Pancreas (tissue), 10 donors: Measurements from ENCODE around the gene KRT222. TPM values are rescaled to one million over a fixed set of nuclear protein-coding genes. Genes with fewer than 3 reads are reported as not detected.

Experiments
- ATAC-seq, 4 donors: fragments of 200-7000 bp; cut with Tn5 transposase; one replicate each; pipeline versions ENCODE4 v1.8.0 to v1.9.1; 2020; ENCODE audit warnings: mild to moderate bottlenecking in 4 of 4, moderate library complexity in 4 of 4
- DNase-seq, 6 donors: peaks; one replicate each; pipeline ENCODE4 v3.0.0-alpha.2; 2020
- FAIRE-seq: peaks from 2 replicates; lab custom pipeline; 2012; peaks lifted over from hg19 to GRCh38; lab: Jason Lieb, UNC
- H3K27ac ChIP-seq, 4 donors: fragments of 200-600 bp; sonication (generic); 1 replicate in 3 of 4; 2 replicates in 1 of 4; pipeline versions ENCODE4 v1.5.0 to v1.8.0; 2020
- H3K27me3 ChIP-seq, 4 donors: fragments of 200-600 bp; one replicate each; pipeline ENCODE4 v1.8.0; 2021
- H3K36me3 ChIP-seq, 3 donors: fragments of 200-600 bp; sonication (generic) in 1 of 3; one replicate each; pipeline versions ENCODE4 v1.5.0 to v1.8.0; 2020 to 2021
- H3K4me1 ChIP-seq, 3 donors: fragments of 200-600 bp; one replicate each; pipeline ENCODE4 v1.8.0; 2021
- H3K4me3 ChIP-seq, 4 donors: fragments of 200-600 bp; sonication (generic) in 2 of 4; one replicate each; pipeline versions ENCODE4 v1.5.0 to v1.8.0; 2020 to 2021
- H3K9me3 ChIP-seq, 4 donors: fragments of 200-600 bp; one replicate each; pipeline ENCODE4 v1.8.0; 2021
- WGBS, 2 donors: extraction: QIAGEN DNeasy Blood & Tissue Kit; methylation state at CpG; one replicate each; pipeline ENCODE4 v1.1.7; 2013; 5-methylcytosine and 5-hydroxymethylcytosine counted together
- intact Hi-C, 3 donors: fragments of 100-400 bp; cut with DNase I; formaldehyde crosslinking; loops; one replicate each; pipeline versions ENCODE4 v1.11.1 to v1.14.2; 2022
- polyA plus RNA-seq, 2 donors: library from polyadenylated mRNA; stranded (reverse); fragments of 200-250 nt; gene quantifications; one replicate each; pipeline ENCODE4 v1.2.3, GENCODE V29; 2013
- total RNA-seq, 6 donors: library from RNA; stranded (reverse); fragmentation: NEBNext Ultra II Directional in 4 of 6; extraction: Animal tissue kit (Norgen Biotek cat#: 25700) in 4 of 6; gene quantifications; one replicate each; pipeline versions ENCODE4 v1.2.1 to v1.2.4, GENCODE V29; 2021 to 2023
- TF ChIP-seq, protein P1 (sequence below), 4 donors: fragments of 200-600 bp; sonication (generic) in 3 of 4; IDR thresholded peaks; one replicate each; pipeline versions ENCODE4 v1.5.0 to v1.8.0; 2021; ENCODE audit warnings: antibody characterized with exemption in 4 of 4
- donor health status: healthy with polysubstance abuse.
- donor health status: DM: no; HTN: no; CAD: no; lungs with moderate emphysema.
- donor health status: DM: no; HTN: no; CAD: no.
- donor health status: control.
- donor health status: control.
- donor health status: Bipolar disorder and iron deficiency.
- donor health status: DM: yes; HTN: yes; CAD: no.
- donor health status: DM: no; HTN: no; CAD: no.
- donor health status: DM: no; HTN: no; CAD: no.
- donor health status: DM: yes; HTN: yes; CAD: no.

The KRT222 gene
- total and polyA plus RNA-seq, 8 donors, result 0.28 to 4.9 (median 1.4) TPM

DNA sequence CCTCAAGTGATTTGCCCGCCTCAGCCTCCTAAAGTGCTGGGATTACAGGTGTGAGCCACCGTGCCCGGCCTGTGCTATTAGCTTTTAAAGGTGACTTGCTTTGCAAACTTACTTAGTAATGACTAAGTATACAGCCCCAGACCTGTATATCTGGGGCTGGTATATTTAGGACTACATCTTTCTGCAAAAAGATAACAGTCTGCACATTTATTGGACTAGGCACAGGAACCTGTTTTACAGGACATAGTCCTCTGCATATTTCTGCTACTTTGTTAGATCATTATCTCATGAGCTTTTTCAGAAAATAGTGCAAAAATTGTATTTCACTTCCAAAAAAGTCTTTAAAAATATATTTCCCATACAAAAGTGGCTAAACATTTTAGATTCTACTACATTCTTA lies 37.3 kb upstream of the KRT222 start:
- intact Hi-C loops, result no loop called here
- Histone ChIP-seq H3K4me3 (no peak overlapping the region), H3K27me3 (peaks cover 0 to 7% (median 0%) of the 10 kb centered on the region in 4 donors), H3K4me1 (peaks cover 0 to 3% (median 0%) of the 10 kb centered on the region in 3 donors), H3K27ac (no peak overlapping the region), H3K9me3 (no peaks in the 10 kb centered on the region), H3K36me3 (no peaks in the 10 kb centered on the region)
- TF ChIP-seq, protein P1, sequence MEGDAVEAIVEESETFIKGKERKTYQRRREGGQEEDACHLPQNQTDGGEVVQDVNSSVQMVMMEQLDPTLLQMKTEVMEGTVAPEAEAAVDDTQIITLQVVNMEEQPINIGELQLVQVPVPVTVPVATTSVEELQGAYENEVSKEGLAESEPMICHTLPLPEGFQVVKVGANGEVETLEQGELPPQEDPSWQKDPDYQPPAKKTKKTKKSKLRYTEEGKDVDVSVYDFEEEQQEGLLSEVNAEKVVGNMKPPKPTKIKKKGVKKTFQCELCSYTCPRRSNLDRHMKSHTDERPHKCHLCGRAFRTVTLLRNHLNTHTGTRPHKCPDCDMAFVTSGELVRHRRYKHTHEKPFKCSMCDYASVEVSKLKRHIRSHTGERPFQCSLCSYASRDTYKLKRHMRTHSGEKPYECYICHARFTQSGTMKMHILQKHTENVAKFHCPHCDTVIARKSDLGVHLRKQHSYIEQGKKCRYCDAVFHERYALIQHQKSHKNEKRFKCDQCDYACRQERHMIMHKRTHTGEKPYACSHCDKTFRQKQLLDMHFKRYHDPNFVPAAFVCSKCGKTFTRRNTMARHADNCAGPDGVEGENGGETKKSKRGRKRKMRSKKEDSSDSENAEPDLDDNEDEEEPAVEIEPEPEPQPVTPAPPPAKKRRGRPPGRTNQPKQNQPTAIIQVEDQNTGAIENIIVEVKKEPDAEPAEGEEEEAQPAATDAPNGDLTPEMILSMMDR (IDR thresholded peaks at IDR 0.05), result no peak
- no peak for ATAC-seq
- DNase-seq, result no peak
- FAIRE-seq, result no peak
- WGBS, 2 donors, result 62 to 67% methylated on average over 3 of the region's 3 CpGs

DNA sequence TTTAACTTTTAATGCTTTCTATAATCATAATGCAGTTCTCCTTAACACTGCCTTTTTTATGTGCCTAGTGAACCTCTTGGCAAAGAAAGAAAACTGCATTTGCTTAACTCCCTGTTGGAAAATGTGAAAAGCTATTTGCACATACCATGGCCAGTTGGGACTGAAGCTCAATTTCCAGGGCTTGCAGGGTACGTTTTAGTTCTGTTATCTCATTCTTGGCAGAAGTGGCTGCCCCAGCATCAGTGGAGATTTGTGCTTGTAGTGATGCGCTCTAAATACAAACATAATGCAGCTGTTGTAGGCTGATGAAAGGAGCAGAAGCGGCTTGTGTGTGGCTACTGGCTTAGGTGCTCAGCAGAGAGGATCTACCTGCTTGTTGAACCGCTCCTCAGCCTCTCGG lies 34.9 kb upstream of the KRT222 start:
- H3K27me3 ChIP-seq, result peaks cover 0 to 7% (median 0%) of the 10 kb centered on the region in 4 donors
- H3K4me1 ChIP-seq, result peaks cover 0 to 6% (median 3%) of the 10 kb centered on the region in 3 donors
- TF ChIP-seq, protein P1 (IDR thresholded peaks at IDR 0.05), result no peak
- no peak overlapping the region for H3K27ac ChIP-seq
- H3K36me3 ChIP-seq, result no peaks in the 10 kb centered on the region
- no peaks in the 10 kb centered on the region for H3K9me3 ChIP-seq
- intact Hi-C loops, result no loop called here
- DNase-seq (no peak), ATAC-seq (no peak), FAIRE-seq (no peak)
- WGBS, 2 donors, result 63 to 68% methylated on average over 5 of the region's 5 CpGs
- H3K4me3 ChIP-seq, result no peak overlapping the region

DNA sequence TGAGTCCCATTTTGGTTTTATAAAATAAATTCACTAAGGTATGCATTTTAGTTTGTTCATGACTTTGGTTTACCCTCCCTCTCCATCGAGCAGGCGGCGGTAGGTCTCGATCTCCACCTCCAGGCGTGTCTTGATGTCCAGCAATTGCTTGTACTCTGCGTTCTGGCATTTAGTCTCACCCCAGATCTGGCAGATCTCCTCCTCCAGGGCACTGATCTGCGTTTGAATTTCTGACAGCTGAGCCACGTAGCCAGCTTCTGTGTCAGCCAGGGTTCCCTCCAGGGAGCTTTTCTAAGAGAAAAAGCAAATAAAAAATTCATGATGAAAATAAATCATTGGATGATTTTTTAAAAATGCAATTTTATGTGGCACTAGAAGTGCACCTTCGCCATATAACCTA lies 34.4 kb upstream of the KRT222 start:
- Histone ChIP-seq H3K27me3 (peaks cover 0 to 4% (median 0%) of the 10 kb centered on the region in 4 donors), H3K4me3 (no peak overlapping the region), H3K9me3 (no peaks in the 10 kb centered on the region), H3K27ac (no peak overlapping the region), H3K36me3 (no peaks in the 10 kb centered on the region), H3K4me1 (peaks cover 0 to 6% (median 3%) of the 10 kb centered on the region in 3 donors)
- TF ChIP-seq, protein P1 (IDR thresholded peaks at IDR 0.05), result no peak
- DNase-seq, result no peak
- 53 to 58% methylated on average over 9 of the region's 9 CpGs for WGBS, 2 donors
- peak in 1 of 4 donors; percentile 25 for ATAC-seq
- intact Hi-C loops, result no loop called here
- FAIRE-seq, result no peak

DNA sequence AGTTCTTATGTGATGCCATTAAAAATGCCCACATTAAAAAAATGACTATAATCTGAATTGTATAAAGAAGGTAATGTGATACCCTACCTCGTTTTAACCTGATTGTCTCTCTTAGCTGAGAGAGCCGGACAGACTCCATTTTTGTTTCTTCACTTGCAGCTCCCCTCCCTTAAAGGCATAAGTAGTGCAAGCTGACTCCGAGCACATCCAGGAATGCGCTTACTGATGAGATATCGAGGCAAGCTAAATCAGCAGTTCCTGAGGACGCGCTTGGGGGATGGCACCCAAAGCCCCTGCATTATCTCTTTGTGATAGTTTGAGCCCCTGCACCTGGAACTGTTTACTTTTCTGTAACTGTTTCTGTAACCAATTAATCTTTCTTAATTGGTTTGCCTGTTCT lies 32.3 kb upstream of the KRT222 start:
- no peak for DNase-seq
- Histone ChIP-seq H3K4me3 (no peak overlapping the region), H3K9me3 (no peaks in the 10 kb centered on the region), H3K36me3 (no peaks in the 10 kb centered on the region), H3K27ac (peak overlapping the region in 1 of 4 donors; percentile 62), H3K27me3 (peaks cover 0 to 3% (median 0%) of the 10 kb centered on the region in 4 donors), H3K4me1 (peaks cover 0 to 6% (median 3%) of the 10 kb centered on the region in 3 donors)
- no peak for FAIRE-seq
- intact Hi-C loops, result no loop called here
- WGBS, 2 donors, result 23 to 26% methylated on average over 7 of the region's 7 CpGs
- ATAC-seq, result no peak
- TF ChIP-seq, protein P1 (IDR thresholded peaks at IDR 0.05), result no peak

DNA sequence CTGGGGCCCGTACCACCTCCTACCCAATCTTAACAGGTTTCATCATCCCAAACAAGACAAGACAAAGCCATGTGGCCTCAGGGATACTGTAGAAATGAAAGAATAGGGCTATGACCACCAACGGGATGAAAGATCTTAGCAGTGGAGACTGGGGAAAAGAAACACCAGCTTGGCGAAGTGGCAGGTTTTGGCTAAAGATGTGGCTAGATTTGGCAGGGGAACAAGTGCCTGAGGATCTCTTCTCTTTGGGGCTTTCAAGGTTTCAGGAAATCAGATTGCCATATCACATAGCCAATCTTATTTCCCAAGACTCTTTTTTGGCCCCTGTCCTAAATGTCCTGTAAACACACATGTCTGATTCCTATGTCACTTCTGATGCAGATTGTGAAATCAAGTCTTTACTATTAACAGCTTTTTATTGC lies 31.7 kb upstream of the KRT222 start:
- Histone ChIP-seq H3K4me1 (peaks cover 0 to 6% (median 3%) of the 10 kb centered on the region in 3 donors), H3K27ac (peak overlapping the region in 2 of 4 donors; percentile 41 to 62), H3K9me3 (no peaks in the 10 kb centered on the region), H3K4me3 (no peak overlapping the region), H3K27me3 (peaks cover 0 to 3% (median 0%) of the 10 kb centered on the region in 4 donors), H3K36me3 (no peaks in the 10 kb centered on the region)
- intact Hi-C loops, result no loop called here
- 36 to 44% methylated on average over 3 of the region's 3 CpGs for WGBS, 2 donors
- FAIRE-seq, result no peak
- TF ChIP-seq, protein P1 (IDR thresholded peaks at IDR 0.05), result no peak
- DNase-seq, result no peak
- peak in 3 of 4 donors; percentile 25 to 49 (median 32) for ATAC-seq
